Measurements from ENCODE around the gene THOC1. TPM values are rescaled to one million over a fixed set of nuclear protein-coding genes. Genes with fewer than 3 reads are reported as not detected.

Gene THOC1
- total and polyA plus RNA-seq, 2 of the 4 experiments (the other 2 are of a cell fraction): 13.3 to 15.8 TPM

DNA sequence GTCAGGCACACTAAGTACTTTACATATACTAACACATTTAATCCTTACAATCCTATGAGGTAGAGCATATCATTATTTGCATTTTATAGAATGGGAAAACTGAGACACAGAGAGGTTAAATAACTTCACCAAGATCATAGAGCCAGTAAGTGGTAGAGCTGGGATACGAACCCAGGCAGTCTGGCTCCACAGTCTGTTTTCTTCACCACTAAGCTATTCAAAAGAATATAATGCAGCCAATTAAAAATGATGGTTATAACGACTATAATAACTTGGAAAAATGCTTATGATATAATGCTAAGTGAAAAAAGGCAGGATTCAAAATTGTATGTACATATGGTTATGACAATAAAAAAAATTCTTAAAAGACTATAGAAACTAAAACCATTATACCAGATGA lies 7.3 kb downstream of the THOC1 start:
- H3K14ac ChIP-seq (replicated peaks; ENCODE audit: low read depth, low read length): no peak overlapping the region
- H2AK5ac ChIP-seq (ENCODE audit: low read depth, low read length): no peak overlapping the region
- H2AK9ac ChIP-seq (replicated peaks; ENCODE audit: low read depth, low read length, poor library complexity): no peak overlapping the region
- H3K4me3 ChIP-seq (ENCODE audit: insufficient read depth, low read depth, low read length): no peak overlapping the region
- TF ChIP-seq, protein P1, sequence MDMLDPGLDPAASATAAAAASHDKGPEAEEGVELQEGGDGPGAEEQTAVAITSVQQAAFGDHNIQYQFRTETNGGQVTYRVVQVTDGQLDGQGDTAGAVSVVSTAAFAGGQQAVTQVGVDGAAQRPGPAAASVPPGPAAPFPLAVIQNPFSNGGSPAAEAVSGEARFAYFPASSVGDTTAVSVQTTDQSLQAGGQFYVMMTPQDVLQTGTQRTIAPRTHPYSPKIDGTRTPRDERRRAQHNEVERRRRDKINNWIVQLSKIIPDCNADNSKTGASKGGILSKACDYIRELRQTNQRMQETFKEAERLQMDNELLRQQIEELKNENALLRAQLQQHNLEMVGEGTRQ (IDR thresholded peaks at IDR 0.05; ENCODE audit: low read depth, low read length): no peak
- TF ChIP-seq MAZ (IDR thresholded peaks at IDR 0.05; ENCODE audit: borderline replicate concordance, low read depth, low read length) (no peak), RCOR1 (IDR thresholded peaks at IDR 0.05; ENCODE audit: insufficient replicate concordance, low read length) (no peak), NFE2L2 (IDR thresholded peaks at IDR 0.05; ENCODE audit: low read depth, low read length) (no peak), MAFK (IDR thresholded peaks at IDR 0.05; ENCODE audit: low read depth, low read length) (no peak), CHD1 (IDR thresholded peaks at IDR 0.05; ENCODE audit: low read depth, low read length) (no peak)
- DNase-seq (no peak), ATAC-seq (ENCODE audit: low read depth) (no peak)
- H2BK15ac ChIP-seq (ENCODE audit: low read depth, low read length): no peak overlapping the region
- no peak overlapping the region for H3K56ac ChIP-seq (ENCODE audit: extremely low read depth, insufficient read depth, low read length)
- H2AFZ ChIP-seq (replicated peaks; ENCODE audit: low read length, poor library complexity): no peak overlapping the region
- intact Hi-C loops (cut with micrococcal nuclease) (loop anchor here (2.0 kb wide), 1 partner anchor 16 kb away; no protein-coding TSS in a partner anchor), dilution Hi-C loops (cut with HindIII; ENCODE audit: low sequenced_read_pairs, unreplicated experiment) (no loop called here), in situ Hi-C loops (cut with MboI; ENCODE audit: low sequenced_read_pairs) (no loop called here)
- no peak overlapping the region for H2BK120ac ChIP-seq (ENCODE audit: low read depth, low read length)
- H3K27me3 ChIP-seq (ENCODE audit: control insufficient read depth, insufficient read depth, low read length): no peaks in the 10 kb centered on the region
- no peaks in the 10 kb centered on the region; a peak in 2 of 4 replicates for H3K79me1 ChIP-seq (ENCODE audit: low read depth in 1 of 2, low read length in 2 of 2)
- no peaks in the 10 kb centered on the region for H3K4me1 ChIP-seq (ENCODE audit: control insufficient read depth, insufficient read depth, low read length)
- no peaks in the 10 kb centered on the region for H4K20me1 ChIP-seq (ENCODE audit: insufficient read depth, low read length)
- no peaks in the 10 kb centered on the region for H3K9me1 ChIP-seq (ENCODE audit: insufficient read depth, low read length)
- no peak overlapping the region for H4K91ac ChIP-seq (ENCODE audit: insufficient read depth, low read depth, low read length)
- no CpG with 5 or more reads among the region's 2 CpGs for WGBS, 2 experiments (ENCODE audit: extremely low coverage in 2 of 2, insufficient read length in 1 of 2)
- H3K27ac ChIP-seq (ENCODE audit: insufficient read depth, low read length): no peak overlapping the region
- no peak overlapping the region for H3K23ac ChIP-seq (ENCODE audit: low read depth, low read length)
- no peak overlapping the region for H3K4ac ChIP-seq (ENCODE audit: low read depth, low read length)
- H3K4me2 ChIP-seq (ENCODE audit: low read depth, low read length): no peak overlapping the region
- no TSS peak for BruUV-seq (replicated peaks)
- ChIA-PET POLR2A (ENCODE audit: unreplicated experiment) (no interaction called here), CTCF (no interaction called here)
- no peak overlapping the region for H4K8ac ChIP-seq (ENCODE audit: low read depth in 2 of 2, low read length in 2 of 2)
- H4K5ac ChIP-seq (ENCODE audit: low read depth, low read length): no peak overlapping the region
- no peak overlapping the region for H2BK5ac ChIP-seq (ENCODE audit: low read depth, low read length, poor library complexity, severe bottlenecking)
- no peaks in the 10 kb centered on the region for H3K9me3 ChIP-seq (ENCODE audit: control insufficient read depth, insufficient read depth, low read length)
- H3K36me3 ChIP-seq (ENCODE audit: control insufficient read depth, insufficient read depth, low read length): peaks cover 18% of the 10 kb centered on the region
- H3K18ac ChIP-seq (ENCODE audit: low read depth, low read length): no peak overlapping the region
- H2BK20ac ChIP-seq (ENCODE audit: low read depth, low read length): no peak overlapping the region
- H3K9ac ChIP-seq (ENCODE audit: low read depth, low read length): no peak overlapping the region
